Raji (cell line): Measurements from ENCODE around the gene IL12RB1.

Experiments used
- POLR2A ChIP-seq: IDR thresholded peaks from 2 replicates; pipeline ENCODE4 v1.6.1; 2011; ENCODE audit warnings: low read depth, low read length, control low read depth; ENCODE audit not compliant: insufficient read depth

IL12RB1 gene

GRCh38 chr19:18086590-18087138 is at the start of gene IL12RB1:
TSS of gene IL12RB1 (minus strand) at chr19:18086934. CDS start at chr19:18086823, 111 bp downstream.
- peak; percentile 36; the same call in 1 of the 2 replicates for TF ChIP-seq POLR2A

DNA sequence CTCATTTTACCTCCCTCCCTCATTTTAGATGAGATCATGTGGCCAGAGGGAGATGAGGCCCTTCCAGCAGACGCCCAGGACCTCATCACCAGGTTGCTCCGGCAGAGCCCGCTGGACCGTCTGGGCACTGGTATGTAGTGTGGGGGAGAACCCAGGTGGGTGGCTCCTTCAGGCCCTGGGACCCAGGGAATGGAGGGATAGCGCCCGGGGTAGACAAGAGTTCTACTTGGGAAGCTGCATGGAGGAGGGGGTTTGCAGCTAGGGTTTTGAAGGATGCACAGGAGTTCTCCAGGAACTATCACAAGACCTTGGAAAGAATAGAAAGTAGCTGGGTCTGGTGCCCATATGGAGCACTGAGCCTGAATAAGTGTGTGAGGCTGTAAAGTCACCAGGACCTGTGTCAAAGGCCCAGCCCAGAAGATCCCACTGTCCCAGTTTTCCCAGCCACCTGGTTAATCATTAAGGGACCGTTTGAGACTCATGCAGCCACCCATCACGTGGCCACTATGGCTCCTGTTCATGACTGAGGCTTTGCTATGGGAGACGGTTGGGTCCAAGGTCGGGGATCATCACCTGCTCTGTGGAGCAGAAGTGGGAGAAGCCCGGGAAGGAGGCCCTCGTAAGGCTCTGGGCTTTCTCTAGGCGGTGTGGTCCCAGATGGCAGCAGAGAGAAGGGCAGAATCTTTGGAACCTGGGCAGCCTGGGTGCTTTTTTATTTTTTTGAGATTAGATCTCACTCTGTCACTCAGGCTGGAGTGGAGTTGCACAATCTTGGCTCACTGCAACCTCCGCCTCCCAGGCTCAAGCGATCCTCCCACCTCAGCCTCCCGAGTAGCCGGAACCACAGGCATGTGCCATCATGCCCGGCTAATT is 49.2 kb upstream of the IL12RB1 start:
- TF ChIP-seq POLR2A: no peak

- no peak for TF ChIP-seq POLR2A
Observed at GRCh38 chr19:18131841-18132596, 45.3 kb upstream of the IL12RB1 start.

DNA sequence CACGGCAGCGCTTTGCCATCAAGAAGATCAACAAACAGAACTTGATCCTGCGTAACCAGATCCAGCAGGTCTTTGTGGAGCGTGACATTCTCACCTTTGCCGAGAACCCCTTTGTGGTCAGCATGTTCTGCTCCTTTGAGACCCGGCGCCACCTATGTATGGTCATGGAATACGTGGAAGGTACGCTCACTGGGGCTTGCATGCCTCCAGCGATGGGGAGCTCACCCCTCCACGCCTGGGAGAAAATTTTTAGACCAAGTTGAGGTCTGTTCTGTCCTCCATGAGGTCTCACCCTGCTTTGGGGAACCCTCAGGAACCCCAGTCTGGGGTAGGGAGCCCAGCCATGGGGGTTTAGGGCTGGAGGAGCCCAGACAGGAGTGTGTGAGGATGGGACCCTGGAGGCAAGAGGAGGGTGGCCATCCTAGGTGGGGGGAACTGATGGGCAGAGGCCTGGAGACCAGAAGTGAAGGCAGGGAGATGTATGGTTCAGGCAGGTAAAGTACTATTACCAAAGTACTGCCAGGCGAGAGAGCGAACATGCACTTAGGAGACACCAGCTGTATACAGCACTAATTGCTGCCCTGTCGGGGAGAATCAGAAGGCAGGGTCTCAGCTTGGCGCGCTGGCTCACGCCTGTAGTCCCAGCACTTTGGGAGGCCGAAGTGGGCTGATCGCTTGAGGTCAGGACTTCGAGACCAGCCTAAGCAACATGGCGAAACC is 43.9 kb upstream of the IL12RB1 start:
- TF ChIP-seq POLR2A: no peak

GRCh38 chr19:18128805-18129204 is 42.1 kb upstream of the IL12RB1 start:
- TF ChIP-seq POLR2A: no peak

DNA sequence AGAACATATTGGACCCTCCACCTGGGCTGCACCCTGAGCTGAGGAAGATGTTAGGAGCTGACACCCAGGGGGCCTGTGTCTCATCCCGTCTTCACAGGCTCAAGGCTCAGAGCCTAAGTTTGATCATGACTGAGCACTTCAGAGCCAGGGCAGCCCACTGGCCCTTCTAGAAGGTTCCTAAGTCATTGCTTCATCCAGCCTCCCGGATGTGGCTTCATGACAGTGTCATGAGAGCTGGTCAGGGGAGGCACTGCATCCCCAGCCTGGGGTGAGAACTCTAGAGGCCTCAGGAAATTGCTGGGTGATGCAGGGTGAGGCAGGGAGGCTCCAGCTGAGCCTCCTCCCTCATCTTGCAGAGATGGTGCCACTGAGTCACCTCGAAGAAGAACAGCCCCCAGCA is 41.3 kb upstream of the IL12RB1 start:
- TF ChIP-seq POLR2A: no peak

DNA sequence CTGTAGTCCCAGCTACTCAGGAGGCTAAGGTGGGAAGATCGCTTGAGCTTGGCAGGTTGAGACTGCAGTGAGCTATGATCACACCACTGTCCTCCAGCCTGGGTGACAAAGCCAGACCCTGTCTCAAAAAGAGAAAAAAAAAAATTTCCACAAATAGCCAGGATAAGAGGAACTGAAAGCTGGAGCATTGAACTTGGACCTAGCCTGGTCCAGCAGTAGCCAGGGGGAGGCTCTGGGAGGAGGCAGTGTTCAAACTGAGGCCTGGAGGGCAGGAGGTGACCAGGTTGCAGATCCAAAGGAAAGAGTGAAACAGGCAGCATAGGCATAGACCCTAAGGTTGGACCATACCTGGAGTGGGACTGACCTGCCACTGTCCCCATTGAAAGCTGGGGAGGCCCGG is 39.4 kb upstream of the IL12RB1 start:
- TF ChIP-seq POLR2A: no peak

GRCh38 chr19:18123819-18124218 is 37.1 kb upstream of the IL12RB1 start:
- TF ChIP-seq POLR2A: no peak

DNA sequence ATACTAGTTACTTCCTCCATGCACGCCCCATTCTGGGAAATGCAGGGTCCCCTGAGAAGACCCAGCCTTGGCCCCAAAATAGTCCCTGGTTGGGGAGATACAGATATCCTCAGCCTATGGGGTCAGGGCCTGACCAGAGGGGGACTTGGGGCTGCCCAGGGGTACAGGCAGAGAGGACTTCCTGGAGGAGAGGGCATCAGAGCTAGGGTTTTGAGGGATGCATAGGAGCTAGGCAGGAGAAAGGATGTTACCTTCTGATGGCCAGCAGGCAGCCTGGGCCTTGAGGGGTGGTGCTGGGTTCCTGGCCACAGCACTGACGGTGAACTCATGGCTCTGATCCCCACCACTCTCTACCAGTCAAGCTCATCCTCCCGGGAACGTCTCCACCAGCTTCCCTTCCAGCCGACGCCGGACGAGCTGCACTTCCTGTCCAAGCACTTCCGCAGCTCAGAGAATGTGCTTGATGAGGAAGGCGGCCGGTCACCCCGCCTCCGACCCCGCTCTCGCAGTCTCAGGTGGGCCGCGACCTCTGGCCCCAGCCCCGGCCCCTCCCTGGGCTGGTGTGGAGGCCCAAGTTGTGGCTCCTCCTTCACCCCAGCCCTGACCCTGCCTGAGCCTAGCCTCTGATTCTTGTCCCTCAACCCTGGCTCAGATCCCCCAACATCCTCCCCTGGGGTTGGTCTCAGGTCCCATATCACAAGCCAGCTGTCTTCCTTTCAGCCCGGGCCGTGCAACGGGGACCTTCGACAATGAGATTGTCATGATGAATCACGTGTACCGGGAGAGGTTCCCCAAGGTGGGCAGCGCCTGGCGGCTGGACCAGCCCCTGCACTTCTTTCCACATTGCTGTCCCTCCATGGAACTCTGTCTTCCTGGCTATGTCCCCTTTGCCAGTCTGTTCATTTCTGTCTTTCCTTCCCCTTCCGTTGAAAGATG is 36.4 kb upstream of the IL12RB1 start:
- TF ChIP-seq POLR2A: no peak

DNA sequence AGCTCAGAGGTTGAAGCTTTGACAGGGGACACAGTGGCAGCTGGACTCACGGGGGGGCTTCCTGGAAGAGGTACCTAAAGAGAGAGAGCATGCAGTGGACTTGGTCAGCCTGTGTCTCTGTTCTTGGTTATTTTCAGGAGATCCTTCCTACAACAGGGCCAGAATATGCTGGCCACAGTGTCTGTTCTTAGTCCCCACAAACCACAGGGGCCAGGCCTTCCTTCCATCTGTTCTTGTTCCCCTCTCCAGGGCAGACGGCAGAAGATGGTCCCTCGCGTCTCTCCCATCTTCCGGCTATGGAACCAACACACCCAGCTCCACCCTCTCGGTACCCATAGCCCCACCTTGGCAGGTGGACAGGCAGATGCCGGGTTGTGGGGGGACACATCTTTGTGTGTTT is 35.7 kb upstream of the IL12RB1 start:
- no peak for TF ChIP-seq POLR2A

DNA sequence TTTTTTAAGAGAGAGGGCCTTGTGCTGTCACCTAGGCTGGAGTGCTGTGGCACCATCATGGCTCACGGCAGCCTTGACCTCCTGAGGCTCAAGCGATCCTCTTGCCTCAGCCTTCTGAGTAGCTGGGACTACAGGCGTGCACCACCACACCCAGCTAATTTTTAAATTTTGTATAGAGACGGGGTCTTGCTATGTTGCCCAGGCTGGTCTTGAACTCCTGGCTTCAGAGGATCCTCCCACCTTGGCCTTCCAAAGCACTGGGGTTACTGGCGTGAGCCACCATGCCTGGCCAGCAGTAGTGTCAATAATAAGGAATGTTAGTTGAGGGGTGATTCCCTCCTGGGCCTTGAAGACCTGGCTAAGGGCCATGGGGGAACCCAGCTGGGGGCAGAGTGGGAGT is 34.4 kb upstream of the IL12RB1 start:
- TF ChIP-seq POLR2A: no peak

DNA sequence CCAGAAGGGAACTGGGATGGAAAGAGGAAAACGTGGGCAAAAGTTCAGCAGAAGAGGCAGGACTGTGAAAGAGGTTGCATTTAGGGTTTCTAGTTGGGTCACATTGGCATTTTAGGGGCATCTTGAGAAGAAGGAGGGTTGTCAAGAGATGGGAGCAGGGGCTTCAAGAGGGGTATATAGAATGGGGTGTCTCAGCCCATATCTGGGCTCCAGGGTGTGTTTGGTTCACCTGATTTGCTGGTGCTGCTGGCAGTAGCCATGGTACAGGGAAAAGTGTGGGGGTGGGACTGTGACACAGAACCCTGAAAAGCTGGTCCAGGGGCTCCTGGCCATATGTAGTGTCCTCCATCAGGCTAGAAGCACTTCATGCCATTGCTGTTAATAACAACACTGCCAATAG is 33.4 kb upstream of the IL12RB1 start:
- no peak for TF ChIP-seq POLR2A

DNA sequence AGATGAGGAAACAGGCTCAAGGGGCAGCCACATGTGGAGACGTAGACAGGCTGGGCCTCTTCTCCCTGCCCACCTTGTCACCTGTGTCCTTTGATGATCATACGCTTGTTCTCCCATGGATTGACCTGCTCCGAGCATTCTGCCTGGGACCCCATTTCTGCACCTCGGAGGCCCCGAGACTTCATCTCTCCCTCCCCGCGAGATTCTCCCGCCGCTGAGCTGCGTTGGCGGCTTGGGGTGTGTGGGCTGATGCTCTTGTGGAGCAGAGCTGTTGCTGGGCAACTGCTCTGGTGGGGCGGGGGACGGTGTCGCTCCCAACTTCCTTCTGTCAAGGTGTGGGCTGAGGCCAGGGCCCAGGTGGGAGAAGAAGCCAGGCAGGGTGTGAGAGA is 33.0 kb upstream of the IL12RB1 start:
- TF ChIP-seq POLR2A: no peak
